B cell (primary cell): ENCODE data around the gene ROBO2. TPM values are rescaled to one million over a fixed set of nuclear protein-coding genes. Genes with fewer than 3 reads are reported as not detected.

Experiments
- ATAC-seq: fragments of 200-7000 bp; cut with Tn5 transposase; one replicate; pipeline ENCODE4 v1.10.0; 2021; ENCODE audit warnings: low read depth, mild to moderate bottlenecking, moderate number of reproducible peaks, moderate library complexity
- CTCF ChIA-PET: fragments of 350-600 bp; sonication (Branson Sonifier 250); formaldehyde crosslinking; loops from one replicate; lab custom pipeline; 2021; ENCODE audit warnings: antibody characterized with exemption, inconsistent platforms; lab: Charles Lee
- POLR2A ChIA-PET: fragments of 350-600 bp; sonication (Branson Sonifier 250); formaldehyde crosslinking; loops from one replicate; lab custom pipeline; 2021; ENCODE audit warnings: antibody characterized with exemption; lab: Charles Lee
- DNase-seq: peaks from one replicate; pipeline ENCODE4 v3.0.0; 2013
- H2AFZ ChIP-seq: 2 replicates; pipeline ENCODE4 v1.6.1; 2012; ENCODE audit warnings: mild to moderate bottlenecking, low read depth, low read length; ENCODE audit not compliant: insufficient read depth, poor library complexity, severe bottlenecking
- H3K27ac ChIP-seq, 2 donors: 1 replicate in 1 of 2; 2 replicates in 1 of 2; pipeline ENCODE4 v1.5.1; 2012 to 2013; ENCODE audit warnings: low read length in 2 of 2, mild to moderate bottlenecking in 2 of 2, moderate library complexity in 1 of 2
- H3K27me3 ChIP-seq, 4 experiments: fragments of 200-600 bp in 1 of 4; sonication (generic) in 1 of 4; replicated peaks in 1 of 4; 1 replicate in 2 of 4; 2 replicates in 2 of 4; pipeline versions ENCODE4 v1.6.1 to v1.7.0; 2013 to 2016; ENCODE audit warnings: low read length in 3 of 4, mild to moderate bottlenecking in 2 of 4, mixed read lengths in 1 of 4, moderate library complexity in 1 of 4; ENCODE audit not compliant: insufficient read depth in 4 of 4, control insufficient read depth in 3 of 4; ENCODE audit errors: control extremely low read depth in 1 of 4
- H3K36me3 ChIP-seq, 2 experiments: replicated peaks in 1 of 2; 1 replicate in 1 of 2; 2 replicates in 1 of 2; pipeline versions ENCODE4 v1.6.1 to v1.7.1; 2013; ENCODE audit warnings: low read length in 1 of 2; ENCODE audit not compliant: insufficient read depth in 2 of 2, control insufficient read depth in 1 of 2; ENCODE audit errors: control extremely low read depth in 1 of 2, extremely low read depth in 1 of 2
- H3K4me1 ChIP-seq, 2 donors: fragments of 200-600 bp in 1 of 2; sonication (generic) in 1 of 2; 1 replicate in 1 of 2; 2 replicates in 1 of 2; pipeline versions ENCODE4 v1.5.1 to v1.6.1; 2013 to 2017; ENCODE audit warnings: low read length in 2 of 2; ENCODE audit not compliant: control insufficient read depth in 2 of 2, insufficient read depth in 2 of 2
- H3K4me2 ChIP-seq: replicated peaks from 2 replicates; pipeline ENCODE3; 2012; ENCODE audit warnings: mild to moderate bottlenecking, low read depth, low read length; ENCODE audit not compliant: poor library complexity, severe bottlenecking
- H3K4me3 ChIP-seq, 5 experiments: fragments of 200-600 bp in 1 of 5; sonication (generic) in 1 of 5; 1 replicate in 3 of 5; 2 replicates in 2 of 5; pipeline versions ENCODE4 v1.5.1 to v1.7.0; 2011 to 2016; ENCODE audit warnings: low read length in 4 of 5, mild to moderate bottlenecking in 4 of 5, low read depth in 2 of 5, control low read depth in 1 of 5, moderate library complexity in 1 of 5; ENCODE audit not compliant: insufficient read depth in 1 of 5; ENCODE audit errors: control extremely low read depth in 1 of 5, extremely low read depth in 1 of 5
- H3K79me2 ChIP-seq: fragments of 200-600 bp; sonication (generic); one replicate; pipeline ENCODE4 v1.6.0; 2016; ENCODE audit warnings: low read length; ENCODE audit not compliant: control insufficient read depth, insufficient read depth
- H3K9ac ChIP-seq: fragments of 200-600 bp; sonication (generic); 2 replicates; pipeline ENCODE4 v1.6.1; 2017; ENCODE audit warnings: mild to moderate bottlenecking, low read length, moderate library complexity
- H3K9me3 ChIP-seq, 3 donors: one replicate each; pipeline versions ENCODE4 v1.6.1 to v1.7.1; 2013; ENCODE audit warnings: low read length in 2 of 3; ENCODE audit not compliant: control insufficient read depth in 2 of 3, insufficient read depth in 1 of 3; ENCODE audit errors: control extremely low read depth in 1 of 3
- H4K20me1 ChIP-seq: 2 replicates; pipeline ENCODE4 v1.6.0; 2012; ENCODE audit warnings: mild to moderate bottlenecking, low read length; ENCODE audit not compliant: insufficient read depth, control insufficient read depth, poor library complexity, severe bottlenecking
- H3K27ac Mint-ChIP-seq: one replicate; pipeline ENCODE4 v1.8.0; 2021; ENCODE audit warnings: mixed read lengths
- H3K27me3 Mint-ChIP-seq: one replicate; pipeline ENCODE4 v1.8.0; 2021; ENCODE audit warnings: mixed read lengths
- H3K4me1 Mint-ChIP-seq: one replicate; pipeline ENCODE4 v1.8.0; 2021; ENCODE audit warnings: mixed read lengths
- H3K4me3 Mint-ChIP-seq: one replicate; pipeline ENCODE4 v1.8.0; 2021; ENCODE audit warnings: mixed read lengths
- H3K9me3 Mint-ChIP-seq: one replicate; pipeline ENCODE4 v1.8.0; 2022; ENCODE audit warnings: mixed read lengths; ENCODE audit not compliant: insufficient read depth
- EZH2 ChIP-seq: IDR thresholded peaks from 2 replicates; pipeline ENCODE4 v1.6.1; 2012; ENCODE audit warnings: borderline replicate concordance, low read depth, mild to moderate bottlenecking, moderate library complexity, low read length; ENCODE audit not compliant: insufficient read depth, poor library complexity, severe bottlenecking
- WGBS: methylation state at CpG from one replicate; pipeline ENCODE4 v1.1.5; 2013; ENCODE audit warnings: missing lambda C conversion rate; ENCODE audit not compliant: insufficient coverage; 5-methylcytosine and 5-hydroxymethylcytosine counted together
- intact Hi-C: fragments of 100-400 bp; cut with micrococcal nuclease; formaldehyde crosslinking; loops from one replicate; pipeline ENCODE4 v1.10.0; 2022
- polyA plus RNA-seq: library from polyadenylated mRNA; depleted of rRNA; stranded (reverse); fragments of >200 nt; gene quantifications from 2 replicates; pipeline ENCODE4 v1.2.3, GENCODE V29; 2012
- total RNA-seq, 2 donors: library from RNA; stranded (reverse); fragments of 120-200 nt in 1 of 2; gene quantifications; 1 replicate in 1 of 2; 2 replicates in 1 of 2; pipeline versions ENCODE4 v1.2.3 to v1.2.4, GENCODE V29; 2013 to 2022
- TF ChIP-seq, protein P1 (sequence below): fragments of 200-600 bp; IDR thresholded peaks from one replicate; pipeline ENCODE4 v1.8.0; 2022; ENCODE audit warnings: antibody characterized with exemption, mild to moderate bottlenecking

ROBO2 gene
- total and polyA plus RNA-seq, 2 donors (not counting 1 experiment from before 2014, with no cell fraction given): not detected

DNA sequence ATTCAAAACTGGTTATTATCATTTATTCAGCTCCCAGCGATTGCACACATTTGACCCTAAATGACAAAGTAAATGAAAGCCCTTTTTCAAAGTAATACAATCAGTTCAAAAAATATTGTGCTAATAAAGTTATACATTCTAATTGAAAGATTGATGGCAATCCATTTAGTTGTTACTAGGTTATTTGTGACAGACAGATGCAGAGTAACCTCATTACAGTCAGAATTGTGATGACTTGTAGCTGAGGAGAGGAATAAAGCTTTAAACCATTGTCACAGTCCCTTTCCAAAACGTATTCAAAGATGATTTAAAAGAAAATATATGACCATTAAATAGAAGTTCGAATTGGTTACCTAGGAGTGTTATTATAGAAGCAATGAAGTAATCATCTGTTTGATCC lies 86.1 kb downstream of the ROBO2 start:
- H3K4me3 Mint-ChIP-seq: no peak overlapping the region
- no CpG with 5 or more reads among the region's 3 CpGs for WGBS
- Histone ChIP-seq H2AFZ (no peak overlapping the region), H3K4me1 (no peaks in the 10 kb centered on the region), H3K4me3 (no peak overlapping the region), H3K36me3 (no peaks in the 10 kb centered on the region), H3K4me2 (no peak overlapping the region), H3K9me3 (no peaks in the 10 kb centered on the region), H3K27me3 (no peaks in the 10 kb centered on the region), H3K27ac (no peak overlapping the region), H4K20me1 (no peaks in the 10 kb centered on the region), H3K9ac (no peak overlapping the region), H3K79me2 (no peaks in the 10 kb centered on the region)
- TF ChIP-seq, protein P1, sequence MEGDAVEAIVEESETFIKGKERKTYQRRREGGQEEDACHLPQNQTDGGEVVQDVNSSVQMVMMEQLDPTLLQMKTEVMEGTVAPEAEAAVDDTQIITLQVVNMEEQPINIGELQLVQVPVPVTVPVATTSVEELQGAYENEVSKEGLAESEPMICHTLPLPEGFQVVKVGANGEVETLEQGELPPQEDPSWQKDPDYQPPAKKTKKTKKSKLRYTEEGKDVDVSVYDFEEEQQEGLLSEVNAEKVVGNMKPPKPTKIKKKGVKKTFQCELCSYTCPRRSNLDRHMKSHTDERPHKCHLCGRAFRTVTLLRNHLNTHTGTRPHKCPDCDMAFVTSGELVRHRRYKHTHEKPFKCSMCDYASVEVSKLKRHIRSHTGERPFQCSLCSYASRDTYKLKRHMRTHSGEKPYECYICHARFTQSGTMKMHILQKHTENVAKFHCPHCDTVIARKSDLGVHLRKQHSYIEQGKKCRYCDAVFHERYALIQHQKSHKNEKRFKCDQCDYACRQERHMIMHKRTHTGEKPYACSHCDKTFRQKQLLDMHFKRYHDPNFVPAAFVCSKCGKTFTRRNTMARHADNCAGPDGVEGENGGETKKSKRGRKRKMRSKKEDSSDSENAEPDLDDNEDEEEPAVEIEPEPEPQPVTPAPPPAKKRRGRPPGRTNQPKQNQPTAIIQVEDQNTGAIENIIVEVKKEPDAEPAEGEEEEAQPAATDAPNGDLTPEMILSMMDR: no peak
- TF ChIP-seq EZH2: no peak
- POLR2A ChIA-PET: no interaction called here
- no peak overlapping the region for H3K27ac Mint-ChIP-seq
- no peak for ATAC-seq
- CTCF ChIA-PET: no interaction called here
- H3K27me3 Mint-ChIP-seq: no peaks in the 10 kb centered on the region
- DNase-seq: no peak
- H3K9me3 Mint-ChIP-seq: no peaks in the 10 kb centered on the region
- H3K4me1 Mint-ChIP-seq: no peaks in the 10 kb centered on the region
- intact Hi-C loops: no loop called here

DNA sequence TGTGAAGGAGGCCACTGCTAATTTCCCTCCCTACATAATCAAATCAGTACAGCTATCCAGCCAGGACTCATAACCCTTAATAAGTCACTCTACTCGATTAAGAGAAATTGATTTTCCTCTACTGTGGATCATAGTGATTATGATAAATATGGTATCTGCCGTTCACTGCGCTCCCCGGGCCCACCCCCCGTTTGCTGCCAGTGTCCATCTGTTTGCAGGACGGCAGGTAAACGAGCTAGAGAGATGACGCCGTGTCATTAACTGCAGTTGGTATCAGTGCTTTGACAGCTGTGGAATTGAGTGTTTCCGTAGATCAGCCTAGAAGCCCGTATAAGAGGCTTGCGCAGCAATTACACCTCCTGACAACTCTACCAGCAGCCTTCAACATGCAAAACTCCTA lies 94.9 kb downstream of the ROBO2 start:
- Mint-ChIP-seq H3K9me3 (peaks cover 4% of the 10 kb centered on the region), H3K4me3 (no peak overlapping the region), H3K27ac (no peak overlapping the region), H3K27me3 (no peaks in the 10 kb centered on the region), H3K4me1 (no peaks in the 10 kb centered on the region)
- TF ChIP-seq, protein P1: no peak
- no peak for TF ChIP-seq EZH2
- Histone ChIP-seq H3K36me3 (no peaks in the 10 kb centered on the region), H3K4me3 (no peak overlapping the region), H3K9me3 (peaks cover 0 to 7% (median 0%) of the 10 kb centered on the region in 3 donors), H2AFZ (no peak overlapping the region), H3K79me2 (no peaks in the 10 kb centered on the region), H3K4me2 (no peak overlapping the region), H4K20me1 (no peaks in the 10 kb centered on the region), H3K9ac (no peak overlapping the region), H3K27me3 (no peaks in the 10 kb centered on the region), H3K27ac (no peak overlapping the region), H3K4me1 (no peaks in the 10 kb centered on the region)
- no peak for DNase-seq
- WGBS: 84% methylated on average over 8 of the region's 12 CpGs
- CTCF ChIA-PET: no interaction called here
- ATAC-seq: no peak
- POLR2A ChIA-PET: no interaction called here
- intact Hi-C loops: no loop called here
